ENCODE results near the gene ZNF568.

Gene ZNF568

DNA sequence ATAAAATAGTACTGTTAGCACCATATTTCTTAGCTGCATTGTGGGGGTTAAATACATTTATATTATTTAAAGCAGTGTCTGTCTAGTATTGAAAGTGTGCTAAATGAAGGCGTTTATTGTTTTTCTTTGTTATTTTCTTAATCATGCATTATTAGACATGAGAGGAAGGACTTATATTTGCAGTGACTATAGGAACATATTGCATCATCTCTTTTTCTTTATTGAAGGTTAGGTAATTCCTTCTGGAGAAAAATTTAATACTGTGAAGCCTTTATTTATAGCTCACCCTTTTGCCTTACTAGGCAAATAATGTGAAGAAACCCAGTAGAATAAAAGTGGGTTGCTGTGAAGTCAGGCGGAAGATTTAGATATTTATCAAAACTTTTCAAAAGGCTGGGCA is 83.2 kb downstream of the ZNF568 start:
- DNase-seq, result no peak

DNA sequence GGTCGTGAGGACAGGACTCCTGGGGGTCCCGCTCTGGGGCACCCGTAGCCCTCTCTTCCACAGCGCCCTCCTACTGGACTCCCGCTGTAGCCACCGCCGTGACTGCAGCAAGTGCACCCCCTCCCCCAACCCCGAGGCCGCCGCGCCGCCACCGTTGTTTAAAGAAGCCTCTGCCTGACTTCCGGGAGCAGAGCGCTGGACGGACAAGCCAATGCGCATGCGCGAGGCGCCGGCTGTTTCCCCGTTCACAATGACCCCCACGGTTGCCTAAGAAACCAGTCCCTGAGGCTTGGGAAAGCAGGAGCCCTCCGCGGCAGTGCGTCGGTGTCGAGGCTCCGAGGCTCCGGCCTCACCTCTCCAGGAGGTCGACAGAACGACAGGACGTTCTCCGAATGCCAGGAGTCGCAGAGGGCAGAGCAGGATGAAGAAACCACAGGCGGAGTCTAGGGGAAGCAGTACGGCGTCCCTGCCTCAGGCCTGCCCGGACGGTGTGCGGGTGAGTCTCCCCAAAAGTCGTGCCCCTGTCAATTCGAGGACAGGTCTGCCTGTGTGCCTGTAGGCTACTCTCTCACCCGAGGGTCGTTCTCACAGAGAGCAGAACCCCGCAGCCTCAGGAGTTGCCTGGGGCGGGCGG is 91.6 kb downstream of the ZNF568 start:
- peak; percentile 50 to 53 for DNase-seq

DNA sequence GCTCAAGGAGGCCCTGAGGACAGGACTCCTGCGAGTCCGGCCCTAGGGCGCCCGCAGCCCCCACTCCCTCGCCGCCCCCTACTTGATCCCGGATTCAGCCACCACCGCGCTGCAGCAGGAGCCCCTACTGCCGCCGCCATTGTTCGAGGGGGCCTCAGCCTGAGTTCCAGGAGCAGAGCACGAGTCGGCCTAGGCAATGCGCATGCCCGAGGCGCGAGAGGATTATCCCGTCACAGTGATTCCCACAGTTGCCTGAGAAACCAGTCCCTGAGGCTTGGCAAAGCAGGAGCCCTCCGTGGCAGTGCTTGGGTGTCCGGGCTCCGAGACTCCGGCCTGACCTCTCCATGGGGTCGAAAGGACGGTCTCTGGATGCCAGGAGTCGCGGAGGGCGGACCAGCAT is 93.7 kb downstream of the ZNF568 start:
- no peak for DNase-seq

DNA sequence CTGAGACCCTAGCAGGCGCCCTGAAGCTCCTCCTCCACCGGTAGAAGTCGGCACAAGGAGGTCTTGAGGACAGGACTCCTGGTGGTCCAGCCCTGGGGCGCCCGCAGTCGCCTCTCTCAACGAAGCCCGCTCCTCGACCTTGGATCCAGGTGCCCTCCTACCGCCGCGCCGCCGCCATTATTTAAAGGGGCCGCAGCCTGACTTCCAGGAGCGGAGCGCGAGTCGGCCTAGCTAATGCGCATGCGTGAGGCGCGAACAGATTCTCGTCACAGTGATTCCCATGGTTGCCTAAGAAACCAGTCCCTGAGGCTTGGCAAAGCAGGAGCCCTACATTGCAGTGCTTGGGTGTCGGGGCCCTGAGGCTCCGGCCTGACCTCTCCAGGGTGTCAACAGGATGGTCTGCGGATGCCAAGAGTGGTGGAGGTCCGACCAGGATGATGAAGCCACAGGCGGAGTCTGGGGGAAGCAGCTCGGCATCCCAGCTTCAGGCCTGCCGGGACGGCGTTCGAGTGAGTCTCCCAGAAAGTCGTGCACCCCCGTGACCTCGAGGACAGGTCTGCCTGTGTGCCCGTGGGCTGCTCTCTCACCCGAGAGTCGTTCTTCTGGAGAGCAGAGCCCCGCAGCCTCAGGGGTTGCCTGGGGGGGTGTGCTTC is 96.1 kb downstream of the ZNF568 start:
- no peak for DNase-seq

DNA sequence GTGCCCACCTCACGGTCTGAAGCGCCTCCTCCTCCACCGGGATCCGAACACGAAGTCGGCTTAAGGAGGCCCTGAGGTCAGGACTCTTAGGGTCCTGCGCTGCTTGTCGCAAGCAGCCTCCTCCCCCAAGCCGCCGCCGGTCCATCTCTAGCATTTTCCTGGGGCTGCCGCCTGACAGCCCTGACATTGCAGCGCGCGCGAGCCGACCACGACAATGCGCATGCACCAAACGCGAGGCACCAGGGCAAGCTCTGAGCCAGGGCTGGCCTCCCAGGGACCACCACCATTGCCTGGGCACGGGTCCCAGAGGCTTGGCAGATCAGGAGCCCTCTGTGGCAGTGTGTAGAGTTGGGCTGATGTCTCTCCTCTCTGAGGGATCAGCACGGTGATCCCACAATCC is 98.3 kb downstream of the ZNF568 start:
- no peak for DNase-seq

DNA sequence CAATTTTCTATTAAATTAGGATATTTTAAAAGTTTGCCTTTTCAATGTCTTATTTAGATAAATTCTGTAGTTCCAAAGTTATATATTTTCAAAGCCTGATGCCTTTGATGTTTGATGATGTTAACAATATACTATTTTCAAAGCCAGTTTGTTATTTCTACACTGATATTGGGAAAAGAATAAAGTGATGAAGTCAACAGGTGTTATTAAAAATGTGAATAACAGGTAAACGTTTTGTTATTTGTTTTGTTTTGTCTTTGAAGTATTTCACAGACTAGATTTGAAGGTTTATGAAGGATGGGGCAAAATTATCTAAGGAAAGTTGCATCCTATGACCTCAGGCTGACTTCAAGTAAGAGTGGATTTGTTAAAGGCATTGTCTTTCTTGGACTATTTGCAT is 129.0 kb downstream of the ZNF568 start:
- DNase-seq, result no peak
